ENCODE results near the gene HEG1. TPM values are rescaled to one million over a fixed set of nuclear protein-coding genes. Genes with fewer than 3 reads are reported as not detected.

Gene HEG1
- total RNA-seq, 1 donor from 2014 or later, result 153 TPM

- intact Hi-C loops (cut with DNase I), result no loop called here
- Histone ChIP-seq H3K4me3 (no peak overlapping the region), H3K27ac (peak overlapping the region in 1 of 2 donors; percentile 95)
These were observed 9.8 kb downstream of the HEG1 start for GRCh38 chr3:125045965-125046364.

GRCh38 chr3:125045194-125045593 lies 10.6 kb downstream of the HEG1 start:
- Histone ChIP-seq H3K4me1 (peaks cover 20 to 54% of the 10 kb centered on the region in 2 donors), H3K27me3 (no peaks in the 10 kb centered on the region), H3K4me3 (peak overlapping the region in 1 of 2 donors; percentile 8), H3K36me3 (no peaks in the 10 kb centered on the region), H3K27ac (peak overlapping the region; percentile 94 to 95), H3K9me3 (no peaks in the 10 kb centered on the region)
- TF ChIP-seq CTCF (IDR thresholded peaks at IDR 0.05), result no peak
- DNase-seq (ENCODE audit: low spot score in 2 of 2), result peak in 1 of 2 donors; percentile 62
- intact Hi-C loops (cut with DNase I), result no loop called here

More at GRCh38 chr3:125045965-125046364, 9.8 kb downstream of the HEG1 start:
- DNase-seq (ENCODE audit: low spot score in 2 of 2), result peak in 1 of 2 donors; percentile 28
- Histone ChIP-seq H3K27me3 (no peaks in the 10 kb centered on the region), H3K36me3 (no peaks in the 10 kb centered on the region), H3K9me3 (no peaks in the 10 kb centered on the region), H3K4me1 (peaks cover 20 to 48% of the 10 kb centered on the region in 2 donors)
- TF ChIP-seq CTCF (IDR thresholded peaks at IDR 0.05), result no peak

- DNase-seq (ENCODE audit: low spot score in 2 of 2), result peak in 1 of 2 donors; percentile 70
- peak overlapping the region in 1 of 2 donors; percentile 52 for H3K4me3 ChIP-seq
- no peak for TF ChIP-seq CTCF (IDR thresholded peaks at IDR 0.05)
- intact Hi-C loops (cut with DNase I), result loop anchor here (1.0 to 2.0 kb wide), 2 partner anchors 9 to 13 kb away; no protein-coding TSS in a partner anchor
- no peaks in the 10 kb centered on the region for H3K9me3 ChIP-seq
- H3K36me3 ChIP-seq, result no peaks in the 10 kb centered on the region
- peak overlapping the region; percentile 94 to 95 for H3K27ac ChIP-seq
- peaks cover 25 to 67% of the 10 kb centered on the region in 2 donors for H3K4me1 ChIP-seq
- no peaks in the 10 kb centered on the region for H3K27me3 ChIP-seq
These were observed 12.1 kb downstream of the HEG1 start for GRCh38 chr3:125043599-125044151.

GRCh38 chr3:125042725-125043406 lies 12.9 kb downstream of the HEG1 start:
- peak in 1 of 2 donors; percentile 86 for DNase-seq (ENCODE audit: low spot score in 2 of 2)
- Histone ChIP-seq H3K4me3 (peak overlapping the region; percentile 37 to 52), H3K4me1 (peaks cover 25 to 68% of the 10 kb centered on the region in 2 donors)

More at GRCh38 chr3:125042725-125043406, 12.9 kb downstream of the HEG1 start:
- no peak for TF ChIP-seq CTCF (IDR thresholded peaks at IDR 0.05)
- intact Hi-C loops (cut with DNase I), result loop anchor here (1.0 to 2.0 kb wide), 2 partner anchors 9 to 14 kb away; no protein-coding TSS in a partner anchor
- H3K36me3 ChIP-seq, result no peaks in the 10 kb centered on the region
- H3K27ac ChIP-seq, result peak overlapping the region; percentile 94 to 95
- no peaks in the 10 kb centered on the region for H3K9me3 ChIP-seq
- no peaks in the 10 kb centered on the region for H3K27me3 ChIP-seq

Measured in ascending aorta (tissue), 2 donors.